Measurements from ENCODE around the gene F8.

- TF ChIP-seq YY1 (IDR thresholded peaks at IDR 0.05; ENCODE audit: insufficient read depth, insufficient read length) (no peak), ZNF274 (IDR thresholded peaks at IDR 0.05; ENCODE audit: low read depth, low read length) (no peak), SUZ12 (IDR thresholded peaks at IDR 0.05; ENCODE audit: extremely low read depth, insufficient read depth, insufficient read length) (no peak)
Observed at GRCh38 chrX:154836163-154836562, 186.4 kb downstream of the F8 start.

Measured in NT2/D1 (cell line).